WTC11 (cell line): ENCODE measurements around the gene WDR64. TPM values are rescaled to one million over a fixed set of nuclear protein-coding genes. Genes with fewer than 3 reads are reported as not detected.

Experiments
- ATAC-seq: fragments of 200-7000 bp; cut with Tn5 transposase; 2 replicates; pipeline ENCODE4 v1.10.0; 2021; ENCODE audit warnings: mild to moderate bottlenecking, moderate library complexity
- CTCF ChIA-PET: fragments of 300-600 bp; sonication (Branson Sonifier 250); formaldehyde crosslinking; loops from one replicate; lab custom pipeline; 2021; ENCODE audit warnings: antibody characterized with exemption; lab: Charles Lee
- POLR2A ChIA-PET: fragments of 350-600 bp; sonication (Branson Sonifier 250); formaldehyde crosslinking; loops from one replicate; lab custom pipeline; 2021; ENCODE audit warnings: antibody characterized with exemption; lab: Charles Lee
- DNase-seq: peaks from one replicate; pipeline ENCODE4 v3.0.0; 2021; ENCODE audit warnings: low spot score
- H3K27ac Mint-ChIP-seq: 2 replicates; pipeline ENCODE4 v1.8.0; 2021; ENCODE audit warnings: mixed read lengths
- H3K27me3 Mint-ChIP-seq: 2 replicates; pipeline ENCODE4 v1.8.0; 2021; ENCODE audit warnings: low read depth, mild to moderate bottlenecking, moderate library complexity, mixed read lengths
- H3K36me3 Mint-ChIP-seq: 2 replicates; pipeline ENCODE4 v1.8.0; 2021; ENCODE audit warnings: mixed read lengths
- H3K4me1 Mint-ChIP-seq: 2 replicates; pipeline ENCODE4 v1.8.0; 2022; ENCODE audit warnings: mixed read lengths
- H3K4me3 Mint-ChIP-seq: 2 replicates; pipeline ENCODE4 v1.8.0; 2021; ENCODE audit warnings: mild to moderate bottlenecking, moderate library complexity, mixed read lengths
- H3K9me3 Mint-ChIP-seq: 2 replicates; pipeline ENCODE4 v1.8.0; 2021; ENCODE audit warnings: mixed read lengths
- AFF4 ChIP-seq: sonication (generic); formaldehyde crosslinking; IDR thresholded peaks from 2 replicates; pipeline ENCODE4 v1.8.1; 2023; ENCODE audit warnings: mild to moderate bottlenecking, missing genetic modification reagents, borderline replicate concordance
- ATF2 ChIP-seq: sonication (generic); formaldehyde crosslinking; IDR thresholded peaks from 2 replicates; pipeline ENCODE4 v1.8.1; 2022; ENCODE audit warnings: low read depth, missing genetic modification reagents, borderline replicate concordance
- E2F1 ChIP-seq: sonication (generic); formaldehyde crosslinking; IDR thresholded peaks from 2 replicates; pipeline ENCODE4 v1.8.0; 2022; ENCODE audit warnings: mild to moderate bottlenecking, missing genetic modification reagents
- ERG ChIP-seq: fragments of 250-450 bp; sonication (Bioruptor Pico); IDR thresholded peaks from 2 replicates; pipeline ENCODE4 v1.8.0; 2021; ENCODE audit warnings: mild to moderate bottlenecking
- ESRRA ChIP-seq: sonication (generic); formaldehyde crosslinking; IDR thresholded peaks from 2 replicates; pipeline ENCODE4 v1.8.1; 2022; ENCODE audit warnings: mild to moderate bottlenecking, missing genetic modification reagents, borderline replicate concordance
- FOXP4 ChIP-seq: sonication (generic); formaldehyde crosslinking; IDR thresholded peaks from 2 replicates; pipeline ENCODE4 v1.8.0; 2022; ENCODE audit warnings: mild to moderate bottlenecking, missing genetic modification reagents
- GRHL2 ChIP-seq: fragments of 250-450 bp; sonication (Bioruptor Pico); IDR thresholded peaks from 2 replicates; pipeline ENCODE4 v1.8.0; 2022; ENCODE audit warnings: mild to moderate bottlenecking, moderate library complexity; ENCODE audit not compliant: insufficient replicate concordance, severe bottlenecking
- KAT7 ChIP-seq: sonication (generic); formaldehyde crosslinking; IDR thresholded peaks from 2 replicates; pipeline ENCODE4 v1.8.1; 2023; ENCODE audit warnings: missing genetic modification reagents, mild to moderate bottlenecking, borderline replicate concordance
- MXD4 ChIP-seq: fragments of 250-450 bp; sonication (Bioruptor Pico); IDR thresholded peaks from 2 replicates; pipeline ENCODE4 v1.8.0; 2021; ENCODE audit warnings: mild to moderate bottlenecking, moderate library complexity, borderline replicate concordance
- MYBL2 ChIP-seq: sonication (generic); formaldehyde crosslinking; IDR thresholded peaks from 2 replicates; pipeline ENCODE4 v1.8.1; 2023; ENCODE audit warnings: mild to moderate bottlenecking, moderate library complexity, missing genetic modification reagents
- NFYB ChIP-seq: sonication (generic); formaldehyde crosslinking; conservative IDR thresholded peaks from 2 replicates; pipeline ENCODE4 v1.8.0; 2022; ENCODE audit warnings: low read depth, missing genetic modification reagents
- SOX15 ChIP-seq: fragments of 250-450 bp; sonication (Bioruptor Pico); IDR thresholded peaks from 2 replicates; pipeline ENCODE4 v1.9.0; 2021; ENCODE audit warnings: mild to moderate bottlenecking
- SP1 ChIP-seq: sonication (generic); formaldehyde crosslinking; conservative IDR thresholded peaks from 2 replicates; pipeline ENCODE4 v1.8.1; 2022; ENCODE audit warnings: missing genetic modification reagents
- ZBTB21 ChIP-seq: sonication (generic); formaldehyde crosslinking; IDR thresholded peaks from 2 replicates; pipeline ENCODE4 v1.8.1; 2023; ENCODE audit warnings: mild to moderate bottlenecking, missing genetic modification reagents, borderline replicate concordance
- ZNF416 ChIP-seq: fragments of 250-450 bp; sonication (Bioruptor Pico); IDR thresholded peaks from 2 replicates; pipeline ENCODE4 v1.9.0; 2021; ENCODE audit warnings: mild to moderate bottlenecking, inconsistent platforms
- ZNF423 ChIP-seq: fragments of 250-450 bp; sonication (Bioruptor Pico); IDR thresholded peaks from 2 replicates; pipeline ENCODE4 v2.1.2; 2022; ENCODE audit warnings: mild to moderate bottlenecking, moderate library complexity
- ZNF671 ChIP-seq: fragments of 250-450 bp; sonication (Bioruptor Pico); IDR thresholded peaks from 2 replicates; pipeline ENCODE4 v1.8.0; 2021; ENCODE audit warnings: mild to moderate bottlenecking
- total RNA-seq: library from RNA; stranded (reverse); gene quantifications from 3 replicates; pipeline ENCODE4 v1.2.3, GENCODE V29; 2021

Gene WDR64
- total RNA-seq, 1 experiment from 2014 or later, result not detected

GRCh38 chr1:241696815-241697639 is 44.9 kb downstream of the WDR64 start:
- no peak overlapping the region for H3K4me3 Mint-ChIP-seq
- ChIA-PET POLR2A (no interaction called here), CTCF (no interaction called here)
- no peak overlapping the region for H3K27ac Mint-ChIP-seq
- TF ChIP-seq MYBL2 (no peak), ESRRA (CRISPR knock-in tag) (no peak), FOXP4 (CRISPR knock-in tag) (no peak), SOX15 (CRISPR knock-in tag) (no peak), KAT7 (no peak), SP1 (CRISPR knock-in tag) (no peak), ATF2 (CRISPR knock-in tag) (no peak)
- no peak for ATAC-seq
- no peaks in the 10 kb centered on the region for H3K4me1 Mint-ChIP-seq
- no peaks in the 10 kb centered on the region for H3K9me3 Mint-ChIP-seq
- no peaks in the 10 kb centered on the region for H3K36me3 Mint-ChIP-seq
- no peak for DNase-seq
- no peaks in the 10 kb centered on the region for H3K27me3 Mint-ChIP-seq

- Mint-ChIP-seq H3K36me3 (no peaks in the 10 kb centered on the region), H3K27me3 (no peaks in the 10 kb centered on the region), H3K4me3 (no peak overlapping the region), H3K9me3 (no peaks in the 10 kb centered on the region), H3K27ac (no peak overlapping the region), H3K4me1 (no peaks in the 10 kb centered on the region)
- no peak for TF ChIP-seq GRHL2 (CRISPR knock-in tag)
- TF ChIP-seq MXD4 (CRISPR knock-in tag), result no peak
- TF ChIP-seq AFF4 (CRISPR knock-in tag), result no peak
- TF ChIP-seq SOX15 (CRISPR knock-in tag), result no peak
- no peak for TF ChIP-seq ZBTB21 (CRISPR knock-in tag)
- no peak for TF ChIP-seq NFYB (CRISPR knock-in tag)
- TF ChIP-seq ZNF671, result no peak
- no peak for TF ChIP-seq ZNF423 (CRISPR knock-in tag)
- no peak for TF ChIP-seq ZNF416
- TF ChIP-seq ERG (CRISPR knock-in tag), result no peak
- no peak for TF ChIP-seq E2F1 (CRISPR knock-in tag)
- CTCF ChIA-PET, result no interaction called here
- ATAC-seq, result no peak
- POLR2A ChIA-PET, result no interaction called here
- no peak for DNase-seq
These were observed 45.5 kb downstream of the WDR64 start for GRCh38 chr1:241697640-241698018.
